Activated naive CD8-positive, alpha-beta T cell treated with anti-CD3 and anti-CD28 coated beads, Interleukin-2, amount 50 U/mL, for 24 hours (primary cell): Measurements from ENCODE around the gene KDM7A.
A peak's percentile ranks its signal among the peaks of the same experiment; 100 is the strongest.

Experiments
- ATAC-seq: fragments of 150-1000 bp; cut with Tn5 transposase; one replicate; pipeline ENCODE4 v1.10.0; 2021
- DNase-seq: peaks from one replicate; pipeline ENCODE4 v3.0.0; 2021
- H3K27ac Mint-ChIP-seq: one replicate; pipeline ENCODE4 v1.8.0; 2021; ENCODE audit warnings: mild to moderate bottlenecking, mixed read lengths
- H3K27me3 Mint-ChIP-seq: one replicate; pipeline ENCODE4 v1.8.0; 2021; ENCODE audit warnings: mixed read lengths
- H3K36me3 Mint-ChIP-seq: one replicate; pipeline ENCODE4 v1.8.0; 2021; ENCODE audit warnings: low read depth, mixed read lengths
- H3K4me1 Mint-ChIP-seq: one replicate; pipeline ENCODE4 v1.8.0; 2021; ENCODE audit warnings: mixed read lengths
- H3K4me3 Mint-ChIP-seq: one replicate; pipeline ENCODE4 v1.8.0; 2021; ENCODE audit warnings: mild to moderate bottlenecking, moderate library complexity, mixed read lengths
- H3K9me3 Mint-ChIP-seq: one replicate; pipeline ENCODE4 v1.8.0; 2021; ENCODE audit warnings: mixed read lengths

KDM7A gene

GRCh38 chr7:140155428-140155827, 21.4 kb downstream of the KDM7A start:
- Mint-ChIP-seq H3K9me3 (no peaks in the 10 kb centered on the region), H3K27me3 (no peaks in the 10 kb centered on the region), H3K36me3 (peaks cover 10% of the 10 kb centered on the region), H3K27ac (no peak overlapping the region), H3K4me1 (peaks cover 69% of the 10 kb centered on the region), H3K4me3 (no peak overlapping the region)
- ATAC-seq, result no peak
- no peak for DNase-seq

DNA sequence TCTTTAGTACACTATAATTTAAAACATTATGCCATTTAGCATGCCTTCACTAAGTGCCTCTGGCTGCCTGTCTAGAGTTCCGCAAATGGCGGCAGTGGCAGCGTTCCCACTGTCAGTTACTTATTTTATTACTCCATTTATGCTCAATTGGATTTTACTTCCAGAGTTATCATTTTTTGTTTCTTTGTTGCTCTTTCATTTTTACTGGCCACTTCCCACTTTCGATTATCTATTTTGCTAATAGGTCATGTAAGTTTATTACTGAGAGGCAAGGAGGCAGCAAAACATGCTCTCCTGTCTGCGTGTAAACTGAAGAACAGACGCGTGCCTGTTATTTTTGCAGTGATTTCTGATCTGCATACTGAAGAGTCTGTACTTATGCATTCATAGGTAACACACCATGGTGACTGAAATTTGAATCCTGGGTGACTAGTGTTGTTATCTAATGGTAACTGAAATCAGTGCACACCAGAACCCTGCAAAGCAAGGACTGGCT, 23.1 kb downstream of the KDM7A start:
- H3K9me3 Mint-ChIP-seq, result no peaks in the 10 kb centered on the region
- peaks cover 69% of the 10 kb centered on the region for H3K4me1 Mint-ChIP-seq
- no peak overlapping the region for H3K4me3 Mint-ChIP-seq

DNA sequence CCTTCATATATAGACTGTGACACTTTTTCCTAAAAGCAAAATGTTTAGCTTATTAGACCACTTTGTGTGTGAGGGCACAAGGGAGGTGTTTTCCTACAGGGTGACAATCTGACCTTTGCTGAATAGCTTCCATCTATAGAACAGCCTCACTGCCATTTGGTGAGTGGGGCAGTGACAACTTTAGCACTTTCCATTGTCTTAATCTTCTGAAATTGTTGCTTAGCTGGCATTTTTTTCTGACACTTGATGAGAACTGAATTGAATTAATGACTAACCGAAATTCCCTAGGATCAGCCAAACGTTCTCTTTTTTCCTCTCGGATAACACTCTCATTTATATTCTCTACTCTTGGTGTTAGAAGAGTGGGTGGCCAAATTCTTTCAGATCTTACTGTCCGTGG, 30.2 kb downstream of the KDM7A start:
- Mint-ChIP-seq H3K27ac (peak overlapping the region; percentile 84), H3K4me3 (peak overlapping the region; percentile 5), H3K4me1 (peaks cover 58% of the 10 kb centered on the region), H3K36me3 (peaks cover 23% of the 10 kb centered on the region), H3K27me3 (no peaks in the 10 kb centered on the region), H3K9me3 (peaks cover 14% of the 10 kb centered on the region)
- DNase-seq, result no peak
- peak; percentile 74 for ATAC-seq

More for the DNA sequence above, 23.1 kb downstream of the KDM7A start:
- Mint-ChIP-seq H3K36me3 (peaks cover 9% of the 10 kb centered on the region), H3K27me3 (no peaks in the 10 kb centered on the region), H3K27ac (no peak overlapping the region)
- DNase-seq, result no peak
- ATAC-seq, result no peak

DNA sequence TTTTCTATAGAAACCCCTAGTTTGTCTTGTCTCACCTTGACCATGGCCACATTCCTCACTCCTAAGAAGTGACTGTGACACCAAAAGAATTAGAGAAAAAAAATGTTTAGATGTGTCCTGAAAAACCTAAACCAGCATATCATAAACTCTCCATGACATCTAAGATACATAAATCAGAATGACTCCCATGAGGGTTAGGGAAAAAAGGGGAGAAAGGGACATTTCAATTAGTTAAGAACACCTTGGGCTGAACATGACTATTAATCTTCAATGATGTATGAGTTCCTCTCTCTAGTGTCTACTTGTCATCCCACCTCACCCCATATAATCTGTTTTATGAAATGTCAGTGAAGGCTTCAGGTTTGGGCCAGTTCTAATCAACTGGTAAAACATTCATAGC, 31.1 kb downstream of the KDM7A start:
- DNase-seq (no peak), ATAC-seq (no peak)
- peaks cover 61% of the 10 kb centered on the region for H3K4me1 Mint-ChIP-seq
- no peak overlapping the region for H3K4me3 Mint-ChIP-seq
- H3K9me3 Mint-ChIP-seq, result peaks cover 14% of the 10 kb centered on the region
- H3K27me3 Mint-ChIP-seq, result no peaks in the 10 kb centered on the region
- H3K36me3 Mint-ChIP-seq, result peaks cover 23% of the 10 kb centered on the region
- peak overlapping the region; percentile 75 for H3K27ac Mint-ChIP-seq

DNA sequence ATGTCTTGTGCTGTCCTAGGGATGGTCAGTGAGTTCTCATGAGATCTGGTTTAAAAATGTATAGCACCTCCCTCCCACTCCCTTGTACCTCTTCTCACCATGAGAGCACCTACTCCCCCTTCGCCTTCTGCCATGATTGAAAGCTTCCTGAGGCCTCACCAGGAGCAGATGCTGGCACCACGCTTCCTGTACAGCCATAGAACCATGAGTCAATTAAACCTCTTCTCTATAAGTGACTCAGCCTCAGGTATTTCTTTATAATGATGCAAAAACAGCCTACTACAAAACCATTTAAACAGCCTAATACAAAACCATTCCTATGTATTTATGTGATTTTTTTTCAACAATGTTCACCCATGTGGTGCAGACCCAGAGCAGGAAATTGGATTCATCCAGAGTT, 32.0 kb downstream of the KDM7A start:
- H3K4me1 Mint-ChIP-seq, result peaks cover 60% of the 10 kb centered on the region
- no peak overlapping the region for H3K4me3 Mint-ChIP-seq
- no peak for DNase-seq
- H3K9me3 Mint-ChIP-seq, result peaks cover 14% of the 10 kb centered on the region
- H3K27me3 Mint-ChIP-seq, result no peaks in the 10 kb centered on the region
- peak; percentile 42 for ATAC-seq
- H3K27ac Mint-ChIP-seq, result peak overlapping the region; percentile 75
- peaks cover 23% of the 10 kb centered on the region for H3K36me3 Mint-ChIP-seq

DNA sequence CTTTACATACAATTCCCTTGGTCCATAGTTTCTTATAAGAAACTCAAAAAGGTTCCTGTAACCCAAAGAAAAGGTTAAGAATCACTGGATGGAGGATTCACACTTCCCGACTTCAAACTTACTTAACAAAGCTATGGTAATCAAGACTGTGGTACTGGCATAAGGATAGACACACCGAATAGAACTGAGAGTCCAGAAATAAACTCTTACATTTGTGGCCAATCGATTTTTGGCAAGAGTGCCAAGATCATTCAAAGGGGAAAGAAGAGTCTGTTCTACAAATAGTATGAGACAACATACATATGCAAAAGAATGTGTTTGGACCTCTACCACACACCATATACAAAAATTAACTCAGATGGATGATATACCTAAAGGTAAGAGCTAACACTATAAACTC, 32.8 kb downstream of the KDM7A start:
- no peak overlapping the region for H3K4me3 Mint-ChIP-seq
- no peak overlapping the region for H3K27ac Mint-ChIP-seq
- ATAC-seq, result no peak
- H3K36me3 Mint-ChIP-seq, result peaks cover 23% of the 10 kb centered on the region
- H3K27me3 Mint-ChIP-seq, result no peaks in the 10 kb centered on the region
- peaks cover 64% of the 10 kb centered on the region for H3K4me1 Mint-ChIP-seq
- H3K9me3 Mint-ChIP-seq, result peaks cover 14% of the 10 kb centered on the region
- DNase-seq, result no peak

DNA sequence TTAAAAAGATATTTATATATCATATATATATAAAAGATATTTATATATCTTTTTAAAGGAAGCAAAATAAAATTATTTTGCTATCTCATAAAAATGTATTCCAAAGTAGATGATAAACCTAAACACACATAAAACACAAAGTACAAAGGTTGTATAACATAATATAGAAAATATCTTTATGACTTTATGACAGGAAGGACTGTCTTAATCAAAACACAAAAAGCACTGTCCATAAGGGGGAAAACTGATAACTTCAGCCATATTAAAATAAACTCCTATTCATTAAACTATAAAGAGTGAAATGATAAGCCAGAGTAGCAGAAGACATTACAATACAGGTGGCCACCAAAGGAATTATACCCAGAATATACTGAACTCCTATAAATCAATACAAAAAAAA, 34.8 kb downstream of the KDM7A start:
- DNase-seq, result no peak
- Mint-ChIP-seq H3K27me3 (no peaks in the 10 kb centered on the region), H3K27ac (no peak overlapping the region), H3K9me3 (peaks cover 14% of the 10 kb centered on the region), H3K4me1 (peaks cover 60% of the 10 kb centered on the region), H3K4me3 (no peak overlapping the region), H3K36me3 (peaks cover 23% of the 10 kb centered on the region)
- no peak for ATAC-seq

- H3K36me3 Mint-ChIP-seq, result peaks cover 22% of the 10 kb centered on the region
- H3K27ac Mint-ChIP-seq, result no peak overlapping the region
- H3K4me3 Mint-ChIP-seq, result no peak overlapping the region
- peaks cover 14% of the 10 kb centered on the region for H3K9me3 Mint-ChIP-seq
- peaks cover 52% of the 10 kb centered on the region for H3K4me1 Mint-ChIP-seq
- DNase-seq (no peak), ATAC-seq (no peak)
- no peaks in the 10 kb centered on the region for H3K27me3 Mint-ChIP-seq
Observed at GRCh38 chr7:140141256-140141655, 35.5 kb downstream of the KDM7A start.

GRCh38 chr7:140137078-140137477, 39.7 kb downstream of the KDM7A start:
- Mint-ChIP-seq H3K27me3 (no peaks in the 10 kb centered on the region), H3K4me3 (no peak overlapping the region), H3K9me3 (no peaks in the 10 kb centered on the region), H3K36me3 (peaks cover 13% of the 10 kb centered on the region), H3K27ac (no peak overlapping the region), H3K4me1 (peaks cover 28% of the 10 kb centered on the region)
- DNase-seq, result no peak
- ATAC-seq, result no peak

DNA sequence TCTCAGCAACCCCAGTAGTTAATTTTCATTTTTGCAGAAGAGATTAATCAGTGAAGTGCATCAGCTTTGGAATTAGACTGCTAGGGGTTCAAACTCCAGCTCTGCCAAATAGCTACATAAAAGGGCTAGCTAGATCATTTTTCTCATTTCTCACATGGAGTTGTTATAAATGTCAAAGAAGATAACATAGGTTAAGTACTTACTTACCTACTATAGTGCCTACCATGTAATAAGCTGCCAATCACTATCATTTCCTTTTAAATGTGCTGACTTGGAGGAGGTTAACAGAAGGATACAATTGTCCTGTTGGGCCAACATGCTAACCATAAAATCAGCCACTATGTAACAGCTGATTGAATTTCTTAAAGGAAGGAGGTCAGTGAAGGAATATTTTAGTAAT, 40.7 kb downstream of the KDM7A start:
- no peaks in the 10 kb centered on the region for H3K27me3 Mint-ChIP-seq
- no peaks in the 10 kb centered on the region for H3K9me3 Mint-ChIP-seq
- peaks cover 26% of the 10 kb centered on the region for H3K4me1 Mint-ChIP-seq
- H3K36me3 Mint-ChIP-seq, result peaks cover 21% of the 10 kb centered on the region
- no peak for ATAC-seq
- no peak for DNase-seq
- H3K27ac Mint-ChIP-seq, result no peak overlapping the region
- H3K4me3 Mint-ChIP-seq, result no peak overlapping the region

- Mint-ChIP-seq H3K27me3 (no peaks in the 10 kb centered on the region), H3K4me1 (peaks cover 13% of the 10 kb centered on the region), H3K27ac (no peak overlapping the region), H3K4me3 (no peak overlapping the region), H3K9me3 (no peaks in the 10 kb centered on the region), H3K36me3 (peaks cover 25% of the 10 kb centered on the region)
- no peak for DNase-seq
- peak; percentile 52 for ATAC-seq
Observed at GRCh38 chr7:140134039-140134438, 42.7 kb downstream of the KDM7A start.

DNA sequence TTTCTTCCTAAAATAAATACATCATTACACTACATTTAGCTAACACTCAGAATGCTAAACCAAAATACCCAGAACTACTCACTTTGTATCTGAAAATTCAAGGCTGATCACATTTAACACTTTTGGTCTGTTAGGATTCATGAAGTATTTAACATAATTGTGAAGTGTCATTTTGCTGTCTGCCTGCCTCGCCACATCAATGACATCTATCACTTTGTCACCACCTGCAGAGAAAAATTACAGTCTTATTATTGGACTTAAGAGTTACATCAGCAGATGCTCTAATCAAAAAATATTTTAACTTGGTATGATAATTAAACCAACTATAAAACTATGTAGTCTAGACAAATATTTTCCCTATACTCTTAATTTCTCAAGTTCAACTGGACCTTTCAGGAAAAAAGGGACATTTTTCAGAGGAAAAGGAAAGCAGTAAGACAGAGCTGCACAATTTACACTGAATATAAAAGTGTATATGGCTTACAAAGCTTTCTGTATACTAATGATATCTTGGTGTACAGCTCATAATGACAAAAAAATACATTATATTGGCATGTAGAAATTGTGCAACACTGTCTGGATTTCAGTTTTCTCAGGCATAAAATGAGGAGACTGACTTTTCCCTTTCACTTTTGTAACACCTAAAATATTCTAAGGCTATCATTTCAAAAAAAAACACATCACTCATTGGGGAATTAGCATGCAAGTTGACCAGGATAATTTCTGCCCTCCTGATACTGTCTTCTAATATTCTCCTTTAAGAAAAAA, 49.2 kb downstream of the KDM7A start:
- peak; percentile 33 for ATAC-seq
- Mint-ChIP-seq H3K27me3 (no peaks in the 10 kb centered on the region), H3K4me3 (no peak overlapping the region), H3K27ac (no peak overlapping the region), H3K36me3 (peaks cover 47% of the 10 kb centered on the region), H3K9me3 (no peaks in the 10 kb centered on the region), H3K4me1 (peaks cover 39% of the 10 kb centered on the region)
- no peak for DNase-seq

- Mint-ChIP-seq H3K9me3 (no peaks in the 10 kb centered on the region), H3K36me3 (peaks cover 39% of the 10 kb centered on the region), H3K4me1 (peaks cover 39% of the 10 kb centered on the region), H3K27ac (peak overlapping the region; percentile 69), H3K27me3 (no peaks in the 10 kb centered on the region), H3K4me3 (no peak overlapping the region)
- DNase-seq (no peak), ATAC-seq (no peak)
Observed at GRCh38 chr7:140126435-140127034, 50.2 kb downstream of the KDM7A start.

- Mint-ChIP-seq H3K36me3 (peaks cover 29% of the 10 kb centered on the region), H3K4me1 (peaks cover 28% of the 10 kb centered on the region), H3K27me3 (no peaks in the 10 kb centered on the region), H3K9me3 (no peaks in the 10 kb centered on the region), H3K4me3 (no peak overlapping the region), H3K27ac (peak overlapping the region; percentile 27)
- ATAC-seq (peak; percentile 59), DNase-seq (no peak)
Observed at GRCh38 chr7:140122965-140123364, 53.8 kb downstream of the KDM7A start.

GRCh38 chr7:140121326-140121725, 55.5 kb downstream of the KDM7A start:
- no peaks in the 10 kb centered on the region for H3K9me3 Mint-ChIP-seq
- H3K4me1 Mint-ChIP-seq, result peaks cover 13% of the 10 kb centered on the region
- H3K27me3 Mint-ChIP-seq, result no peaks in the 10 kb centered on the region

More at GRCh38 chr7:140121326-140121725, 55.5 kb downstream of the KDM7A start:
- Mint-ChIP-seq H3K36me3 (peaks cover 34% of the 10 kb centered on the region), H3K4me3 (no peak overlapping the region), H3K27ac (no peak overlapping the region)
- no peak for DNase-seq
- ATAC-seq, result no peak
